Fibroblast of skin of back (primary cell): ENCODE results near the gene ST6GALNAC1.
"Not testable (repeated sequence)": the region's sequence is repeated elsewhere in the genome, so short reads cannot be mapped to it uniquely, and the experiment has no call there.

Source experiments
- DNase-seq: peaks from one replicate; pipeline ENCODE4 v3.0.0-alpha.2; 2013

The ST6GALNAC1 gene

GRCh38 chr17:76611080-76611749, 32.3 kb downstream of the ST6GALNAC1 start:
- DNase-seq, result not testable (repeated sequence)

- not testable (repeated sequence) for DNase-seq
Measured at GRCh38 chr17:76606685-76607084, 36.9 kb downstream of the ST6GALNAC1 start.

GRCh38 chr17:76601065-76601464, 42.5 kb downstream of the ST6GALNAC1 start:
- no peak for DNase-seq

DNA sequence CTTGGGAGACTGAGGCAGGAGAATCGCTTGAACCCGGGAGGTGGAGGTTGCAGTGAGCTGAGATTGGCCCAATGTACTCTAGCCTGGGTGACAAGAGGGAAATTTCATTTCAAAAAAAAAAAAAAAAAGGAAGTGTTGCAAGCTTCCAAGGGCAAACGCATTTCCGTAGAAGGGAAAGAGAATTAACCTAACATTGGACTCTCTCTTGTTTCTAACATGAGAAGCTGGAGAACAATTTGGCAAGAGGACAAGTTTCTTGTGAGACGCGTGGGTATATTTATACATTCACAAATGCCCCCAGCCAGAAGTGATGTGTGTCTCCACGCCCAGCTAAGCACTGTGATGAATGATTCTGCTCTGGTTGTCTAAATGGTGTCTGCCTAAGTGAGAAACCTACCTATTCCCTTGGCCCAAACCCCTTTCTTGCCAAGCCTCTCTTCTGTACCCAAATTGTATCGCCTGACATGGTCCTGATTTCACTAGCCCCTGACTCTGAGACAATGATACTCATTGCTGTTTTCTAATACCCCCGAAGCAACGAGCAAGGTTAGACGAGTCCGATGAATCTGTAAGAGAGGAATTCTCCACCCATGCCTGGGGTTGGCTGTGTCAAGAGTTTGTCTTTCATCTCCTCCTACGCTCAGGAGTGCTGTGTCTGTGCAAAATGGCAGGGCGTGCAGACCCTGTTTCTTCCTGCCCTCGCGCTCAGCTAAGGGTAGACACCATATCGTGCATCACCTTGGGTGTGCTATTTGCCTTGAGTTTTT, 43.7 kb downstream of the ST6GALNAC1 start:
- DNase-seq, result no peak

GRCh38 chr17:76598004-76598439, 45.5 kb downstream of the ST6GALNAC1 start:
- DNase-seq, result no peak

DNA sequence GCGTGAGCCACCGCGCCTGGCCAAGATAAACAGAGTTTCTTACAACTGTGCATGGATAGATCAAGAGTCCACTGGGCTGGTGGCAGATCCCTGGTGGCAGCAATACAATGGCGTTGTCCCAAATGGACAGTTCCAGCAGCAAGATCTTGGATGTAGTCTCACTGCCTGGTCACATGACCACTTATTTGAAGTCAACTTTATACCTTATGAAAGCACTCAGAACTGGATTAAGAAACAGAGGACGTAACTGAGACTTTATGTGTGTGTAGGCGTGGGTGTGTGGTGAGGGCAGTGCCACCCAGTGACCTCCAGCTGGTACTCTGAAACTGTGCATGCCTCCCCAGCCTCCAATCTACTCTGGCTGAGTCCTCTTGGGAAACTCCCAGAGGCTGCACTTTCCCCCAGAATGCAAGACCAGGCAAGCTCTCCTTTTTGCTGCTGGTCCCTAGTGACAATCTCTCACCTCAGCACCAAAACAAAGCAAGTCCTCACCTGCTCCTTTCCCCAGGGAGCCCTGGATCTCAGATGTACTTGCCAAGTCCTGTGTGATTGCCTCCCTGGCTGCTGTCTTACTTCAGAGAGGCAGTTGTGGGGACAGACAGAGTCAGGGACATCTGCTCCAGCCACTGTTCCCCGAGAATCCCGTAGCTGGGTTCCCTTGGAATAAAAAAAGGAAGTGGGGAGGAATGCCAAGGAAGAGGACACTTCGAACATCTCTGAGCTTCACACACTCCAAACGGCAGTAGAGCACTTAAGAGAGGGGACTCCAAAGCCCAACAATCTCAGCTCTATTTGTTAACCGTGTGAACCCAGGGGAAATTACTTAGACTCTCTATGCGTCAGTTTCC, 46.2 kb downstream of the ST6GALNAC1 start:
- no peak for DNase-seq

- no peak for DNase-seq
Measured at GRCh38 chr17:76594690-76595089, 48.9 kb downstream of the ST6GALNAC1 start.

DNA sequence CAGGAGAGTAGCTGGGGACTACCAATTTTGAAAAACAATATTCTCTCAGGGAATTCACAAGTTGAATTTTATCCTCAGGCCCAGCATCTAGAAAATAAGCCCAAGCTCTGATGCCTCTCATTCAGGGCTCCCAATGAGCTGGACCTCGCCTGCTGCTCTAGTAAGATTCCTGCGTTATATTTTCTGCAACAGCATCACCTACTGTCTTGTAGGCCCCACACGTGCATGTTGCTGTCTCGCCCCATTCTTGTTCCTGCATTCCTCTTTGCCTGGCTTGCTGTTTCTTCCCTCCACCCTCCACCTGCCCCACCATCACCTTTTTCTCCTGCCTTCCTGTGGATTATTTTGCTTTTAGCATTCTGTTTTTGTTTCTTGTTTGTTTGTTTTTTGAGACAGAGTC, 49.6 kb downstream of the ST6GALNAC1 start:
- no peak for DNase-seq

DNA sequence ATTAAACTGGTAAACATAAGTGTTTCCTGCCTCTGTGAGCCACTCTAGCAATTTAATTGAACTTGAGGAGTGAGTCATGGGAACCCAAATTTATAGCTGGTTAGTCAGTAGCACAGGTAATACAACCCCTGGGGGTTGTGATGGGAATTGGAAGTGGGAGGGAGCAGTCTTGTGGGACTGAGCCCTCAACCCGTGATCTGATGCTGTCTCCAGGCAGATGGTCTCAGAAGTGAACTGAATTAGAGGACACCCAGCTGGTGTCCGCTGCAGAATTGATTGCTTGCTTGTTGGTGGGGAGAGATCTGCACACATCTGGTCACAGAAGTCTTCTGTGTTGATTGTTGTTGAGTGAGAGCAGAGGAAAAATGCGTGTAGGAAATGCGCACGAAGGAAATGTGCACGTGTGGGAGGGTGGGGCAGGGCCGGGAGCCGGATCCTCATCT, 50.2 kb downstream of the ST6GALNAC1 start:
- DNase-seq, result no peak

GRCh38 chr17:76588182-76588581, 55.4 kb downstream of the ST6GALNAC1 start:
- DNase-seq, result no peak

- DNase-seq, result no peak
Measured at GRCh38 chr17:76586741-76587487, 56.6 kb downstream of the ST6GALNAC1 start.

DNA sequence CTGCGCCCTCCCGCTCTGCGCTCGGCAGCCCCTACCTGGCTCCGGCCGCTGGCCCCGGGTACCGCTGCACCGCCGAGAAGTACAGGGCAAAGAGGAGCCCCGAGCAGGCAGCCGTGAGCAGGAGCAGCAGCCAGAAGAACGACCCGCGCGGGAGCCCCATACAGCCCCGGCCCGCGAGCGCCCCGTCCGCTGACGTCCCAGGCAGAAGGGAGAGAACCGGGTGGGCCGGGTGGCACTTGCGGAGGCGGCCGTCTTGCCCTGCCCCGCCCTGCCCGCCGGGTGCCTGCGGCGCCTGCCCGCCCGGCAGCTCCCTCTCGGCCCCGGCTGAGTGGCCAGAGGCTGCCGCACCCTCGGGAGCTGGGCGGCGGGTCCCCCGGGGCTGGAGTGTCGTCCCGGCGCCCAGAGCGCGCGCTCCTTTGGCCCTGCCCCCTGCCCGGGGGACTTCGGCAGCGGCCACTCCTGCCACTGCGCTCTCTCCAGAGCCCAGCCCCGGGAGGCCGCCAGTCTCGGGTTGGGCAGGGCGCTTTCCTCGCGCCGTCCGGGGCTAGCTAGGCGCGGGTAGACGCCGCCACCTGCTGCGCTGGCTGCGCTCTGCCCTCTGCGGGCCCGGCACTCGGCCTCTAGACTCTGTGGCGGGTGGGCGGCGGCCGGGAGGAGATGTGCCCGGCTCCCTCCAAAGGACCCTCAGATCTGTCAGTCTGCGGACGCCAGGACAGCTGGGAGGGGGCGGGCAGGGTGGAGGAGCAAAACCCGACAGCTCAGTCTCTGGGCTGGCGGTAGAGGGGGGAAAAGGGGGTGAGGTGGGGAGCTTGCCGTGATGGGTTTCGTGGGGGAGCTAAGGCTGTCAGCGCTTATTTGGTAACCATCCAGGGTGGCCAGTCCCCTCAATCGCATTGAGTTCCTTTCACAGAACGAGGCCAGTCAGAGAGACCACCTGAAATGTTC, 57.6 kb downstream of the ST6GALNAC1 start, which contains the start of gene ST6GALNAC2:
TSS of gene ST6GALNAC2 (minus strand) at position 212 of the 945 bp plus-strand sequence. CDS start at position 160, 52 bp downstream.
- peak; percentile 45 for DNase-seq

GRCh38 chr17:76585033-76585648, 58.4 kb downstream of the ST6GALNAC1 start:
- peak; percentile 7 for DNase-seq

DNA sequence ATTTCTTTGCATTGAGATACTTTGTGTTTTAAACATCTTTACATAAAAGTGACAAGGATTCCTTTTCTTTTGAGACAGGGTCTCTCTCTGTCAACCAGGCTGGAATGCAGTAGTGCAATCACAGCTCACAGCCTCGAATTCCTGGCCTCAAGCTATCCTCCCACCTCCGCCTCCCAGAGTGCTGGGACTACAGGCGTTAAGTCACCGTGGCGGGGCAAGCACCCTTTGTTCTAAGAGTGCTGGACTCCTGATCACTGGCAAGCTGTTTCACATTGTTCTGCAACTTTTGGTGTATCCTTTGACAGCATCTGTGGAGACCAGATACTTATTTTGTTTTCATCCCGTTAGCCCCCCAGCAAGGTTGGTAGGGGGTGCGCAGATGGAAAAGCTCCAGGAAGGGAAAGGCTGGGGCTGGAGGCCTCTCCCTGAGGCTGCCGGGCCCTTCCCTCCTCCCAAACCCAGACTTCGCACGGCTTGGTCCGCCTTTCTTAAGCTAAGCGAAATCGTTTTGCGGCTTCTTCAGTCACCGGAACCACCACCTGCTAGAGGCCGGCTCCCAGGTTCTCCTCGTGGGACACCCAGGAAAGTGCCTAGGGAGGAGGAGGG, 59.0 kb downstream of the ST6GALNAC1 start:
- DNase-seq, result no peak

- no peak for DNase-seq
Measured at GRCh38 chr17:76582660-76583059, 60.9 kb downstream of the ST6GALNAC1 start.

DNA sequence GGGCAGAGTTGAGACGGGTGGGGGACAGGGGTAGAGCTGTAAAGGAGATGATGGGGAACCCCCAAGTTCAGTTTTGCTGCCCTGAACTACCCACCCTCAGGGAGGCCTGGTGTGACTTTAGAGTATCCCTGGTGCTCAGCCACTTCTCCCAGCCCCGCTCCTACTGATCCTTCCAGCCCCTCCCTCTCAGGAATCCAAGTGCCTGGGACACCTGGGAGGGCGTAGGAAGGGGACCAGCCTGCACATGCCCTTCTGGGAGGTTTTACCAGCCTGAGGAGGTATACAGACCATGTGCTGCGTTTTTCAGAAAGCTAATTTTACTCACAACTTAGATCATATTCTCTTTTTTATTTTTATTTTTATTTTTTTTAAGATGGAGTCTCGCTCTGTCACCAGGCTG, 62.0 kb downstream of the ST6GALNAC1 start:
- no peak for DNase-seq

GRCh38 chr17:76579281-76579680, 64.3 kb downstream of the ST6GALNAC1 start:
- DNase-seq, result no peak

- DNase-seq, result peak; percentile 17
Measured at GRCh38 chr17:76578376-76578775, 65.2 kb downstream of the ST6GALNAC1 start.

DNA sequence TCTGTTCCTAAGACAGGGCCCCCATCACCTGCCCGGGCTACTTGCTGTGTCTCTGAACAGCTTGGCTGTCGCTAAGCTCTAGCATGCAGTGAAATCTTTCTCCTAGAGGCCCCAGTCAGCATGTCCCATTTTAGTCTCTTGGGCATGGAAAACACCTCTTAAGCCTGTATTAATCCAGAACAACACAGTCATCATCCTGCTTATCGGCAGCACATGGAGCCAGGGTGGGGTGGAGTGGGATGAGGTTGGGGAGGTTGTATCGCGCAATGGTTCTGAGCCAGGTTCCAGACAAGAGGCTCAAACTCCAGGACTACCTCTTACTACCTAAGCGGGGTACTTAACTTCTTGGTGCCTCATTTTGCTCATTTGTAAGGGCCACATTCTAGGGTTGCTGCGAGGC, 65.7 kb downstream of the ST6GALNAC1 start:
- no peak for DNase-seq

DNA sequence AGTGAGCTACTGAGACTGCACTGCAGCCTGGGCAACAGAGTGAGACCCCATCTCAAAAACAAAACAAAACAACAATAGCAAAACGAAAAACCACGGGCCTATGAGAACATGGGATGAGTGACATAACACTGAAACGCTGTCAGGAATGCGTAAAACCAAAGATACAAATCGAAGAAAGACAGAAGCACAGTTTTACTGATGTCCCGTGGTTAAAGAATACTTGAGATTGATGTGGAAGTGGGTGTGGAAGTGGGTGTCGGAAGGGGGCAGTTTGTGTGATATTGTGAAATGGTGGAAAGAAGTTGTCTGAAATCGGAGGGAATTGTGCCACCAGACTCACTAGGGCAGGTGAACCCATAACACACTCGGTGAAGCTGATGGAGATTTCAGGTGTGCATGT, 67.4 kb downstream of the ST6GALNAC1 start:
- DNase-seq, result no peak
